Measurements from ENCODE around the gene TBC1D13. TPM values are rescaled to one million over a fixed set of nuclear protein-coding genes. Genes with fewer than 3 reads are reported as not detected.

TBC1D13 gene
- total and polyA plus RNA-seq, 2 of the 13 experiments (the other 11 are each of a cell fraction or from before 2014, with no cell fraction given) = 17.9 to 19.7 TPM

- CTCF ChIA-PET (ENCODE audit: low intra/inter-chr PET ratio, low total read pairs) = no interaction called here
- H3K27ac ChIP-seq (ENCODE audit: extremely low read length, insufficient read depth, low read length) = no peak overlapping the region
Observed at GRCh38 chr9:128782669-128783068, 4.4 kb upstream of the TBC1D13 start.

More at GRCh38 chr9:128782669-128783068, 4.4 kb upstream of the TBC1D13 start:
- H3K4me3 ChIP-seq (replicated peaks in 1 of 3; ENCODE audit: insufficient read depth in 1 of 3, low read depth in 2 of 3, low read length in 3 of 3) = no peak overlapping the region
- DNase-seq (ENCODE audit: low spot score) (no peak), ATAC-seq (no peak), FAIRE-seq (no peak)
- H3K27me3 ChIP-seq (ENCODE audit: control insufficient read depth in 1 of 2, insufficient read depth in 2 of 2, low read length in 2 of 2) = no peaks in the 10 kb centered on the region; a peak in 1 of 5 replicates
- no peak overlapping the region for H2AFZ ChIP-seq (ENCODE audit: low read length)
- in situ Hi-C loops (cut with HindIII; ENCODE audit: extremely low pct_ligation_motif_present, low pct_unique_long_range_greater_than_20kb) = no loop called here
- H3K36me3 ChIP-seq (replicated peaks in 1 of 2; ENCODE audit: control insufficient read depth in 1 of 2, insufficient read depth in 2 of 2, low read length in 2 of 2) = no peaks in the 10 kb centered on the region
- 100% methylated on average over 1 of the region's 1 CpG for WGBS (ENCODE audit: low lambda C conversion rate)
- no TSS peak for BruUV-seq (replicated peaks)
- no peaks in the 10 kb centered on the region for H3K79me2 ChIP-seq (ENCODE audit: insufficient read depth, low read length)
- peaks cover 16% of the 10 kb centered on the region for H3K9me3 ChIP-seq (ENCODE audit: low read length)
- H3K4me2 ChIP-seq (ENCODE audit: low read depth, low read length) = no peak overlapping the region
- H3K4me1 ChIP-seq (ENCODE audit: insufficient read depth, low read length) = peaks cover 18% of the 10 kb centered on the region
- intact Hi-C loops (cut with micrococcal nuclease; ENCODE audit: unreplicated experiment) = no loop called here
- no peaks in the 10 kb centered on the region for H4K20me1 ChIP-seq (ENCODE audit: insufficient read depth, low read length)
- POLR2A ChIA-PET = interaction anchor here (1.5 kb wide), 1 partner anchor 36 kb away, joined by 3 read pairs; the partner anchor contains the start of gene ENDOG
- no peak overlapping the region for H3K9ac ChIP-seq (ENCODE audit: insufficient read depth, low read depth, low read length)
- TF ChIP-seq HMGXB3 (CRISPR knock-in tag; IDR thresholded peaks at IDR 0.05; ENCODE audit: borderline replicate concordance) (no peak), HNF4A (CRISPR knock-in tag; IDR thresholded peaks at IDR 0.05) (no peak), RNF2 (conservative IDR thresholded peaks at IDR 0.05; ENCODE audit: low read depth) (no peak), GPN1 (CRISPR knock-in tag; IDR thresholded peaks at IDR 0.05; ENCODE audit: borderline replicate concordance) (no peak), RAD51 (IDR thresholded peaks at IDR 0.05; ENCODE audit: borderline replicate concordance) (no peak), KDM1A (CRISPR knock-in tag; IDR thresholded peaks at IDR 0.05) (no peak), ZNF768 (CRISPR knock-in tag; IDR thresholded peaks at IDR 0.05) (no peak), ZBTB20 (CRISPR knock-in tag; IDR thresholded peaks at IDR 0.05; ENCODE audit: borderline replicate concordance, low read depth) (no peak)
- TF ChIP-seq, protein P1, sequence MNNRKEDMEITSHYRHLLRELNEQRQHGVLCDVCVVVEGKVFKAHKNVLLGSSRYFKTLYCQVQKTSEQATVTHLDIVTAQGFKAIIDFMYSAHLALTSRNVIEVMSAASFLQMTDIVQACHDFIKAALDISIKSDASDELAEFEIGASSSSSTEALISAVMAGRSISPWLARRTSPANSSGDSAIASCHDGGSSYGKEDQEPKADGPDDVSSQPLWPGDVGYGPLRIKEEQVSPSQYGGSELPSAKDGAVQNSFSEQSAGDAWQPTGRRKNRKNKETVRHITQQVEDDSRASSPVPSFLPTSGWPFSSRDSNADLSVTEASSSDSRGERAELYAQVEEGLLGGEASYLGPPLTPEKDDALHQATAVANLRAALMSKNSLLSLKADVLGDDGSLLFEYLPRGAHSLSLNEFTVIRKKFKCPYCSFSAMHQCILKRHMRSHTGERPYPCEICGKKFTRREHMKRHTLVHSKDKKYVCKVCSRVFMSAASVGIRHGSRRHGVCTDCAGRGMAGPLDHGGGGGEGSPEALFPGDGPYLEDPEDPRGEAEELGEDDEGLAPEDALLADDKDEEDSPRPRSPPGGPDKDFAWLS (CRISPR knock-in tag; IDR thresholded peaks at IDR 0.05; ENCODE audit: borderline replicate concordance) = no peak
- TF ChIP-seq, protein P2, sequence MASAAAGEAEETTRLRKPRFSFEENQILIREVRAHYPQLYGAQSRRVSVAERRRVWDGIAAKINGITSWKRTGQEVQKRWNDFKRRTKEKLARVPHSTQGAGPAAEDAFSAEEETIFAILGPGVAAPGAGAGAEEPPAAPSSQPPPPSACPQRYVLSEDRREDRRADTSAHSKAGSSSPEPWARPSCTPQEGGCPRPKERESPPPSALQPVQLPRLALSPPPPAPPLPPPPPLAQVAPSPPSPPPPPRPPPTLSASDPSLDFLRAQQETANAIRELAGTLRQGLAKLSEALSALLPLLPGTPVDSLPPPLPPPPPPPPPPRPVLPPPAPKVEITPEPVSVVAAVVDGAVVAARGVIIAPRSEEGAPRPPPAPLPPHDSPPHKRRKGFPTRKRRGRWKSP (CRISPR knock-in tag; IDR thresholded peaks at IDR 0.05) = no peak
